Erythroblast (primary cell): ENCODE measurements around the gene LRRN4.
"Not testable (repeated sequence)": the region's sequence is repeated elsewhere in the genome, so short reads cannot be mapped to it uniquely, and the experiment has no call there.

Experiments
- DNase-seq, 2 experiments: peaks; one replicate each; lab custom pipeline; 2025; lab: John Stamatoyannopoulos, UW
- GATA1 ChIP-seq: IDR thresholded peaks from 2 replicates; pipeline ENCODE4 v1.6.1; 2011; ENCODE audit warnings: low read depth, mild to moderate bottlenecking, control low read depth, low read length, moderate library complexity
- POLR2A ChIP-seq: IDR thresholded peaks from 2 replicates; pipeline ENCODE4 v1.6.1; 2011; ENCODE audit warnings: mild to moderate bottlenecking, low read length

LRRN4 gene

DNA sequence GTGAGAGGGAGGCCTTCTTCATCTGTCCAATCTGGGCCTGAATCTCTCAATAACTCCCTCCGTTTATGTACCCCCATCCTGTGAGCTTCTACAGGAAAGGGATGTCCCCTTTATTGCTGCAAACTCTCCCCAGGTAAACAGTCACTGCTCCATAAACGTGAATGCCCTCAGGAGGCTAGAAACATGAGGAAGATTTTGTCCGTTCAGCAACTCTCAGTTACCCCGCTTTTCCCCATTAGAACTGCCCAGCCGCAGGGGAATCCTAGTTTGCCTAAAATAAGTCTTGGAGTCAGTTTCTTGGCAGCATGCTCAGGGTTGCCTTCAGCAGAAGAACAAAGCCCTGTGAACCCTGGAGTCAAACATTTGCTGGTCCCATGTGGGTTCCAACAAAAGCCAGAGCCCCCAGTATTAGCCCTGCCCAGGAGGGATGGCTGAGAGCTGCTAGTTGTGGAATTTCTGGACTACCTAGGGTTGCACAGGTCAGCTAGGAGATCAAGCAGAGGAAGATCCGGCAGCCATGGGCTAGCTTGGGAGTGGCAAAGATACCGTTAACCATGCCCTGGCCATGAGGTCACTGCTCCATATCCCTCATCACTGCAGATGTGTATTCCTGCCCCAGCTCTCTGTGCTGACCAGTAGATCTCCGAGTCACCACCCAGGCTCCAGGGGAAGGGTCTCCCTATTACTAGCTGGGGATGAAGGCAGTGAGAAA, 640 bp downstream of the LRRN4 start:
- DNase-seq = no peak
- no peak for TF ChIP-seq POLR2A
- TF ChIP-seq GATA1 = no peak

DNA sequence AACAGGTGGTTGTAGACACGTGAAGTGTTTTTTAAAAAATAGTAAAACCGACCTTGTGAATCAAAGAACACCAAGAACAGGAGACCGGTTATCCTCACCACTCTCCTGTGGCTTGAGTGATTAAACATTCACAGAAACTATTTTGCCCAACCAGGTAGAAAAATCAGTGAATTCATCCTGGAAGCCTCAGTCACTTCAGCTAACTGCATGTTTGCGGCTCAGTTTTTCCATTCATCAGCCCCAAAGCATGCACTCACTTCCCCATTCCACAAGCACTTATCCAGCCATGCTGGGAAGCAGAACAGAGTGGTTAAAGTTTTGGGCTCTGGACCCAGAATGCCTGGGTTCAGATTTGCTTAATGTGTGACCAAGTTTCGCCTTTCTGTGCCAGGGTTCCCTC, 2.4 kb downstream of the LRRN4 start:
- DNase-seq = no peak
- no peak for TF ChIP-seq POLR2A
- no peak for TF ChIP-seq GATA1

DNA sequence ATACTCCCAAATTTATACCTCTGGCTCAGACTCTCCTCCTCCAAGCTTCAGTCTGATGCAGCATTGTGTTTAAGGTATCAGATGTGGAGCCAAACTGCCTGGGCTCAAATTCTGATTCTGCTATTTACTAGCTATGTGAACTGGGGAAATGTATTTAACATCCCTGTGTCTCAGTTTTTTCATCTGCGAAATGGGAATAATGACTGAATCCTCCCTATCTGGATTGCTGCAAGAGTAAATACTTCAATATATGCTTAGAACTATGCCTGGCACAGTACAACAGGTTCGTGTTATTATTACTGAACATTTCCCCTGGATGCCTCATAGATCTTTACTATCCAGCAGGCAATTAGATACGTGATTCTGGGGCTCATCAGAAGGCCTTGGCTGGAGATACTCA, 5.5 kb downstream of the LRRN4 start:
- TF ChIP-seq POLR2A (no peak), GATA1 (no peak)
- no peak for DNase-seq

DNA sequence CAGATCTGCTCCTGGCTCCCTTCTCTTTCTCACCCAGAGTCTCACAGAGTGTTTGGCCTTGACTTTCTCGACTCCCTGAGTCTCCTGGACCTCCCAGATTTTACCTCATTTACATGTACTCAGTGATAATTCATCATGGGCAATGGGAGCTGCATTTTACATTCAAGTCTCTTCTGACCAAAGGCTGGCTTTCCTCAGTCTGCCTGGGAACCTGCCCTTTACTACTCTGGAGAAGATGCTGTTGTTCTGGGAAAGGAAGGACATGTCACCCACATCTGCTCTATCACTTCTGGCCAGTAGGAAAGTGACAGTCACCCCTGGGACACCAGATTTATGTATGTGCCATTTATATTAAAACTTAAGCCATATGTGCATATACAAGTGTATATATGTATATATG, 7.4 kb downstream of the LRRN4 start:
- no peak for DNase-seq
- TF ChIP-seq GATA1 = no peak
- TF ChIP-seq POLR2A = no peak

DNA sequence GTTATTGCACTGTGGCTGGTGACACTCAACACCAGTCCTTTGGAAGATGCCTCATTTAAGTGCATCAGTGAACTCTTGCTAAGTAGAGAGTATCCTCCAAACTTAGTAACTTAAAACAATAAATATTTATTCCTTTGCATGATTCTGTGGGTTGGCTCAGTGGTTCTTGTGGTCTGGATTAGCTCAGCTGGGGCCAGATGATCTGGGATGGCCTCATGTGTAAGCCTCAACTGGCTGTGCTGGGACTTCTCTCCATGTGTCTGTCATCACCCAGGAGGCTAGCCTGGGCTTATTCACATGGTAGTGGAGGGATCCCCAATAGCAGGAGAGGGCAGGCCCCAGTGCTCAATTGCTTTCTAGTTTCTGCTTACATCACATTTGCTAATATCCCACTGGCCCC, 8.3 kb downstream of the LRRN4 start:
- no peak for DNase-seq
- TF ChIP-seq POLR2A (no peak), GATA1 (no peak)

DNA sequence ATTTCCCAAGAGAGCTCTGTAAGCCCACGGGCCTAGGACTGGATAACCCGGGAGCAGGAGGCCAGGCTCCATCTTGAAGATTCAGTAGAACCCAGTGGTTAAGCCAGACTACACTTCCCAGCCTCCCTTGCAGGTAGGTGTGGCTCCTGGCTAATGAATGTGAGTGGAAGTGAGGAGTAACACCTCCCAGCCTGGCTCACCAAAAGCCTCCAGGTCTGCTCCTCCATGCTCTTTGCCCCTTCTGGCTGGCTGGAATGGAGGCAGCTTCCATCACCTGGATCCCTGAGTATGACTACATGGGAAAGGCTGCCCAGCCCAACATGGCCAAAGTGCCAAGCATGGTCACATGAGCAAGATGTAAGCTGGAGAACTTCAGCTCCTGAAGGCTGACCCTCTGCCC, 9.7 kb downstream of the LRRN4 start:
- no peak for TF ChIP-seq GATA1
- TF ChIP-seq POLR2A = no peak
- no peak for DNase-seq

DNA sequence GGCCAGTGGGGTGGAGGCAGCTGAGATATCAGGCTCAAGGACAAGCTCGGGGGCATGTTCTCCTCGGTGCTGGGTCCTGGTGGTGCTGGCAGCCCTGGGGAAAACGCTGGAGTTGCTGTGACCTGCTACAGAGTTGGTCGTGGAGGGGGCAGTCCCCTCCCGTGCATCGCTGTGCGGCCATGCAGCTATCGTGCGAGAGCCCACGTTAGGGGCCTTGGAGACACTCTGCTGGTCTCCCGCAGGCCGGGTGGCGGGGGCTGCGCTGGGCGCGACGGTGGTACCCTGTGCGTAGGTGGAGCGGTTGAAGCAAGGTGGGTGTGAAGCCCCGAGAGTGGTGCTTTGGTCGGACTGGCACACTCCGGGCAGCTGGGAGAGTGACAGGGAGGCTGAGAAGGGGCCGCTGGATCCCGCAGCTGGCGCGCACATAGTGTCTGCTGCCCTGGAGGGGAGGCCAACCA, 12.0 kb downstream of the LRRN4 start:
- no peak for TF ChIP-seq POLR2A
- TF ChIP-seq GATA1 = no peak
- no peak for DNase-seq

DNA sequence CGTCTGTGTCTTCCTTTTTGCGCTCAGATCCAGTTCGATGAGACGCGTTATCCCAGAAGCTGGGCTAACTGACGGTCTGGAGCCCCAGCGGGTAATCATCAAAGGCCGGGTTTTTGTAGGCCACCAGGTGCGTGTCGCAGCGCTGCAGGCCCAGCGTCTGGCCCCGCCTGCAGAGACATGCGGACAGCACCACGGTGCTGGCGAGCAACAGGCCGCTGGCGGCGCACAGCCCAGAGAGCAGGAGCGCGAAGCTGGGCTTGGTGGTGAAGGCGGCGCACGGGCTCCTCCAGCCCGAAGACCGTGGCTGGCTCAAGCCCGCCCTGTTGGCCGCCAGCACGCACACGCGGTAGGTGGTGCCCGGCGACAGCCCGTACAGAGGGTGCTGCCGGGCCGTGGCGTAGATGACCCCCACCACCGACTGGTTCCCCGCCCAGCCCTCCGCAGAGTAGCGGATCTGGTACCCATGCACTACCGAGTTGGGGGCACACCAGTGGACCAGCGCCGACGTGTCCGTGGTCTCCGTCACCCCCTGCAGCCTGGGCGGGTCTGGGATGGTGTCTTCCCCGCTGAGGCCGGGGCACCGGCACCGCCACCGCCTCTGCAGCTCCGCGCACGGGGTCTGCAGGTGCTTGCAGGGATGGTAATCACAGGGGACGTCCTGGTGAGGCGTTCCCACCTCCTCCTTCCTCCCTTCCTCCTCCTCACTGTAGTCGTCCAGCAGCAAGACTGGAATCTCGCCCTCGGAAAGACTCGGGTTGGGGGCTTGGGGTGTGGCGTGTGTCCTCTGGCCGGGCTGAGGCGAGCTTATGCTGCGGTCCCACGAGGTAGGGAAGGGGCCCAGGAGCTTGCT, 12.7 kb downstream of the LRRN4 start:
- TF ChIP-seq POLR2A (no peak), GATA1 (no peak)
- no peak for DNase-seq

DNA sequence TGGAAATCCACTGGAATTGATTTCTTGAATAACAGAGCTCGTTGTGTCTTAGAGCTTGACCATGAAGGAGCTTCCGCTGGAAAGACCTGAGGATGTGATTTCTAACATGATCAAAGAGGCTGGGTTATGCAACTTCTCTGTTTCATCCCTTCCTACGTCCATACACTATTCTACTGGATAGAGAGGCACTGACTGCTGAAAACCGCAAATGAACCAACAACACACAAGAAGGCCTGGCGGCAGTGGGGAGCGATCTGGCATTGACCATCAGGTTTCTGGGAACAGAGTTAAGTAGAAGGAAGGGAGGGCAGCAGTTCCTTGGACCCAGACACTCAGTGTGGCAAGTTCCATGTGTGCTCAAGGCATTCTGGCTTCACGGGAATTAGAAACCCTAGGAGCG, 13.3 kb downstream of the LRRN4 start:
- DNase-seq = no peak
- no peak for TF ChIP-seq POLR2A

DNA sequence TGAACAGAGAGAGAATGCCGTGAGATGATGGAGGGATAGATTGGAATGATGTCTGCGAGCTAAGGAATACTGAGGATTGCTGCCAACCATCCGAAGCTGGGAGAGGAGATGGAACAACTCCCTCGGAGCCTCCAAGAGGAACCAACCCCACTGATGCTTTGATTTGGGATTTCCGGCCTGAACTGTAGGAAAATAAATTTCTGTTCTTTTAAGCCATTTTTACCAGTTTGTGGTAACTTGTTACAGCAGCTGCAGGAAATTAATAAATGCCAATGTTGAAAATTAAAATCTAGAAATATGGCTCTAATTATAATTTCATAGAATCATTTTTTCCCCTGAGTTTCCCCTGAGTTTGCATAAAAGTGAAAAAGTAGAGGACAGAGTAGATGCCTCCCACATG, 14.1 kb downstream of the LRRN4 start:
- DNase-seq = no peak
- TF ChIP-seq GATA1 (no peak), POLR2A (no peak)

DNA sequence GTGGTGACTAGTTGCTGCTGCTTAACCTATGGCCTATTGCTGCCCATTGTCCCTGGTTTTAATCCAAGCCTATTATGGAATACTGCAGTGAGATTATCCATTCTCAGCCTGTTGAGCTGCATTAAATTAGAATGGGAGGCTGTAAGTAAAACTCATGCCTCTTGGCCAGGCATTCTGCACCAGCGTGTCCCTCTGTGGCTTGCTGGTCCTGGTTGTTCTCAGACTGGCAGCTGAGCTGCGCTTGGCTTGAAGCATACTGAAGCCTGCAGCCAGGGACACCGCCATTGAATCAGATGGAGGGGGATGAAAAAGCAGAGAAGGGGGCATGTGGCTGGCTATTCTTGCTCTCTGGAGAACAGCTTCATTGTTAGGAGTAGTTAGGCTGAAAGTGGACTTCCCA, 15.6 kb downstream of the LRRN4 start:
- DNase-seq = no peak
- TF ChIP-seq POLR2A (no peak), GATA1 (no peak)

DNA sequence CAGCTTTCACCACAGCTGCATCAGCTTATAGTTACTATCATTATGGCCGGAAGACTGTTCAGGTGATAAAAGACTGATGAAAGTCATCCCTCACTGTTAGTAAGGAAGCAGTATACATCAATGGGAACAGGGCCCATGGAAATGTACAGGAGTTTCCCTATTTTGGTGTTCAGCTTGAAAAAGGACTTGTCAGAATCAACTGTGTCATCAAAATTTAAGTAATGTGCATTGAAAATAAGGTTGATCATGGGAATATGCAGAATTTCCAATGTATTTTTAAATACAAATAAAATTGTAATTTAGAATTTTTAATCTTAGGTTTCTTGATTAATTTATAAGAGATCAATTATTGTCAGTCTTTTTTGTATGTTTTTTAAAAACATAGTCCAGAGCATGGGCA, 16.8 kb downstream of the LRRN4 start:
- no peak for TF ChIP-seq GATA1
- TF ChIP-seq POLR2A = no peak
- DNase-seq = no peak

DNA sequence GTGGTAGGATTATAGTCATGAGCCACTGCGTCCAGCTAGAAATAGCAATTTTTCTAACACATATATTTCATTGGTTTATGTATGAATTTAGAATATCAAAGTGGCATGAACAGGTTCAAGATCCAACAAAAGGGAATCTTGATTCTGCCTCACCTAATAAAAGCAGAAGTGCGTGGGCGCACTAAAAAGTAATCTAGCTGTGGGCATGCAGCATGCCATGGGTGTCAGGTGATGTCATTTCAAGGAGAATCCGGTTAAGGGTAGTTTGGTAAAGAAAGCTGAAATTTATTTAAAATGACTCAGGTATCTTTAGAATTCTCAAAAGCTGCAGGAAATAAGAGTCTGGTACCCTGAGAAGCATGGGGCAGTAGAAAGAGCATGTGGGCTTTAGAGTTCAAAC, 17.6 kb downstream of the LRRN4 start:
- no peak for DNase-seq
- TF ChIP-seq GATA1 (no peak), POLR2A (no peak)

DNA sequence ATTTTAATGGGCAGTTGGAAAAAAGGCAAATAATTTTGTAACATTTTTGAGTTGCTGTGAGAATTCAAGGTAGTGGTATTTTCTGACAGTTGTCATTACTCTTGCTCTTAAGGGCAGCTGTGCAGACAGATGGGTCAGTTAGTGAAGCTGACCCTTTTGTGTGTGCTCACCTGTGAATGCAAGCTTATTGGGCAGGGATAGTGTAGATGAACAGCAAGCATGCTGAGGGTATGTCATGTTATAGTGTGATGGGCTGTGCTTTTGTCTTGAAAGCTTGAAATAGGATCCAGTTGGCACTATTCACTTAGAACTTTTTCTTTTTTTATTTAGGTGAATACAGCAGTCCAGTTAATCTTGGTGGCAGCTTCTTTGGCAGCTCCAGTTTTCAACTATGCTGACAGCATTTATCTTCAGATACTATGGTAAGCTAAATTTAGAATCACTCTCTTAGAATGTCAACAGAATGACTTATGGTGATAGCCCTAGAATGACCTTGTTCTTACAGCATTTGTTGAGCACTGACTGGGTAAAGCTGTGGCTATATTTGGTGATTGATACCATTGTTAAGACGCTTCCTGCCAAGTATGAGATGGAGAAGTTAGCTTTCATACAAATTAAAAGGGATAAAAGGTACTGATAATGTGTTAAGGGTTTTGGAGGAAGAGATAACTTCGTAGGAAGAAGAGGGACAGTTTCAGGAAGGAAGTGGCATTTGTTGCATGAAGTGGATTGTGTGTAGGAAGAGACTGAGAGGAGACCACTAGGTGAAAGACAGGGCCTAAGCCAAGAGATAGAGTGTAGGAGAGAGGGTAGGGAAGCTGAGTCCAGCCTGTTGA, 19.5 kb downstream of the LRRN4 start:
- no peak for DNase-seq

DNA sequence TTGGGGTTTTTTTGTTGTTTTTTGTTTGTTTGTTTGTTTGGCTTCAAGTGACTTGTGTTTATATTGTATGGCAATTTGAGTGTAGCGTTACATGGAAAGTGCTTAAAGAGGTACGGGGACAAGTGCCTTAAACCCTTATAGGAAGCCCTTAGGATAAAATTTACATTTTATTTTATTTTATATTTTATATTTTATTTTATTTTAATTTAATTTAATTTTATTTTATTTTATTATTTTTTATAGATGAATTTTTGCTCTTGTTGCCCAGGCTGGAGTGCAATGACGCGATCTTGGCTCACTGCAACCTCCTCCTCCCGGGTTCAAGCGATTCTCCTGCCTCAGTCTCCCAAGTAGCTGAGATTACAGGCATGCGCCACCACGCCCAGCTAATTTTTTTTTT, 21.0 kb downstream of the LRRN4 start:
- DNase-seq = not testable (repeated sequence)

More for the DNA sequence above, 19.5 kb downstream of the LRRN4 start:
- TF ChIP-seq POLR2A = no peak
- no peak for TF ChIP-seq GATA1
